ENCODE results near the gene RNPS1. TPM values are rescaled to one million over a fixed set of nuclear protein-coding genes. Genes with fewer than 3 reads are reported as not detected.

Gene RNPS1
- total and polyA plus RNA-seq, 9 of the 15 experiments (the other 6 are each of a cell fraction or from before 2014, with no cell fraction given), result 44.9 to 338 (median 202) TPM

DNA sequence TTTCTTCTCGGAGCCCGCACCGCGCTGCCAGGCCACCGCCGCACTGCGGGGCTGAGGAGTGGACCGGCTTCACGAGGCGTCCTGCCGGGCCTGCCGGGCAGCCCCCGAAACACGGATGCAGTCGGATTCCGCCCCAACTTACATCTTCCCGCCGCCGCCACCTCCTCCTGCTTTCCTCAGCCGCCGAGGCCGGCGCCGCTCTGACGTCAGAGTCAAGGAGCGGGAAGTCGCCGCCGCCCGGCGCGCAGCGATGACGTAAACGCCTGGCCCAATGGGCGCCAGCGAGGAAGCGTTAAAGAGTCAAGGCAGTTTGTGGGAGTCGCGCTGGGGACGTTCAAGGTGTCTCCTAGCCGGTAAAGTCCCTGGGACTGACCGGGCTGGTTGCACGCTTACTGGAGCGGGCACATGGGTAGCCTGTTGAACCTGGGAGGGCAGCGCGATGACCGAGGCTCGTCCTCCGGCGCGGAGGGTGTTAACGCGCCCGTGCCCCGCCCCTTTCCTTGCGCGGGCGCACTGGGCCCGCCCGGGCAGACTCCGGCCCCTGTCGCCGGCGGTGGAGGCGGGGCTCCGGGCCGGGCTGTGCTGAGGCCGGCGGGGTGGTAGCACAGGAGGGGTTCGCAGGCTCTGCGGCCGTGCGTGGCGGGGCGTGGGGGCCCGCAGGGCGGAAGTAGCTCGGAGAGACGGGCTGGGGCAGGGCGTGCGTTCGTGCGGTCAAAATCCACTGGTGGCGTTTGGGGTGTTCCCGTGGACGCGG lies at the start of gene RNPS1 (continued):
- TF ChIP-seq NR1H2 (CRISPR knock-in tag; IDR thresholded peaks at IDR 0.05), result peak; percentile 94; the same call in 1 of the 2 replicates
- TF ChIP-seq ZNF764 (CRISPR knock-in tag; IDR thresholded peaks at IDR 0.05; ENCODE audit: low read depth), result 0 out of 2 replicates have a peak, but pooled peaks have one; percentile 6
- TF ChIP-seq, protein P1, sequence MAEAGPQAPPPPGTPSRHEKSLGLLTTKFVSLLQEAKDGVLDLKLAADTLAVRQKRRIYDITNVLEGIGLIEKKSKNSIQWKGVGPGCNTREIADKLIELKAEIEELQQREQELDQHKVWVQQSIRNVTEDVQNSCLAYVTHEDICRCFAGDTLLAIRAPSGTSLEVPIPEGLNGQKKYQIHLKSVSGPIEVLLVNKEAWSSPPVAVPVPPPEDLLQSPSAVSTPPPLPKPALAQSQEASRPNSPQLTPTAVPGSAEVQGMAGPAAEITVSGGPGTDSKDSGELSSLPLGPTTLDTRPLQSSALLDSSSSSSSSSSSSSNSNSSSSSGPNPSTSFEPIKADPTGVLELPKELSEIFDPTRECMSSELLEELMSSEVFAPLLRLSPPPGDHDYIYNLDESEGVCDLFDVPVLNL (CRISPR knock-in tag; IDR thresholded peaks at IDR 0.05; ENCODE audit: low read depth), result peak; percentile 94
- peak in 1 of 2 experiments; percentile 3; a peak in 1 of 4 replicates for TF ChIP-seq RCOR1 (IDR thresholded peaks at IDR 0.05; ENCODE audit: borderline replicate concordance in 1 of 2, low read depth in 2 of 2, low read length in 2 of 2)
- TF ChIP-seq, protein P2, sequence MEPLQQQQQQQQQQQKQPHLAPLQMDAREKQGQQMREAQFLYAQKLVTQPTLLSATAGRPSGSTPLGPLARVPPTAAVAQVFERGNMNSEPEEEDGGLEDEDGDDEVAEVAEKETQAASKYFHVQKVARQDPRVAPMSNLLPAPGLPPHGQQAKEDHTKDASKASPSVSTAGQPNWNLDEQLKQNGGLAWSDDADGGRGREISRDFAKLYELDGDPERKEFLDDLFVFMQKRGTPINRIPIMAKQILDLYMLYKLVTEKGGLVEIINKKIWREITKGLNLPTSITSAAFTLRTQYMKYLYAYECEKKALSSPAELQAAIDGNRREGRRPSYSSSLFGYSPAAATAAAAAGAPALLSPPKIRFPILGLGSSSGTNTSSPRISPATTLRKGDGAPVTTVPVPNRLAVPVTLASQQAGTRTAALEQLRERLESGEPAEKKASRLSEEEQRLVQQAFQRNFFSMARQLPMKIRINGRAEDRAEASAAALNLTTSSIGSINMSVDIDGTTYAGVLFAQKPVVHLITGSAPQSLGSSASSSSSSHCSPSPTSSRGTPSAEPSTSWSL (CRISPR knock-in tag; IDR thresholded peaks at IDR 0.05; ENCODE audit: borderline replicate concordance), result no peak
- no peak for TF ChIP-seq CREBBP (IDR thresholded peaks at IDR 0.05; ENCODE audit: low read depth, low read length)
- no peak for TF ChIP-seq ETS2 (tag; IDR thresholded peaks at IDR 0.05; ENCODE audit: borderline replicate concordance, poor library complexity, severe bottlenecking)
- no peak for TF ChIP-seq MTA2 (IDR thresholded peaks at IDR 0.05; ENCODE audit: low read depth)
- TF ChIP-seq COPS2 (conservative IDR thresholded peaks at IDR 0.05), result no peak
- TF ChIP-seq OTX1 (CRISPR knock-in tag; IDR thresholded peaks at IDR 0.05), result 0 out of 2 replicates have a peak, but pooled peaks have one; percentile 66
- peak; percentile 64 for TF ChIP-seq ZNF263 (CRISPR knock-in tag; IDR thresholded peaks at IDR 0.05; ENCODE audit: borderline replicate concordance)
- TF ChIP-seq, protein P3, sequence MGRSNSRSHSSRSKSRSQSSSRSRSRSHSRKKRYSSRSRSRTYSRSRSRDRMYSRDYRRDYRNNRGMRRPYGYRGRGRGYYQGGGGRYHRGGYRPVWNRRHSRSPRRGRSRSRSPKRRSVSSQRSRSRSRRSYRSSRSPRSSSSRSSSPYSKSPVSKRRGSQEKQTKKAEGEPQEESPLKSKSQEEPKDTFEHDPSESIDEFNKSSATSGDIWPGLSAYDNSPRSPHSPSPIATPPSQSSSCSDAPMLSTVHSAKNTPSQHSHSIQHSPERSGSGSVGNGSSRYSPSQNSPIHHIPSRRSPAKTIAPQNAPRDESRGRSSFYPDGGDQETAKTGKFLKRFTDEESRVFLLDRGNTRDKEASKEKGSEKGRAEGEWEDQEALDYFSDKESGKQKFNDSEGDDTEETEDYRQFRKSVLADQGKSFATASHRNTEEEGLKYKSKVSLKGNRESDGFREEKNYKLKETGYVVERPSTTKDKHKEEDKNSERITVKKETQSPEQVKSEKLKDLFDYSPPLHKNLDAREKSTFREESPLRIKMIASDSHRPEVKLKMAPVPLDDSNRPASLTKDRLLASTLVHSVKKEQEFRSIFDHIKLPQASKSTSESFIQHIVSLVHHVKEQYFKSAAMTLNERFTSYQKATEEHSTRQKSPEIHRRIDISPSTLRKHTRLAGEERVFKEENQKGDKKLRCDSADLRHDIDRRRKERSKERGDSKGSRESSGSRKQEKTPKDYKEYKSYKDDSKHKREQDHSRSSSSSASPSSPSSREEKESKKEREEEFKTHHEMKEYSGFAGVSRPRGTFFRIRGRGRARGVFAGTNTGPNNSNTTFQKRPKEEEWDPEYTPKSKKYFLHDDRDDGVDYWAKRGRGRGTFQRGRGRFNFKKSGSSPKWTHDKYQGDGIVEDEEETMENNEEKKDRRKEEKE (IDR thresholded peaks at IDR 0.05; ENCODE audit: borderline replicate concordance in 1 of 2, control insufficient read depth in 1 of 2, low read depth in 2 of 2, low read length in 1 of 2), result no peak
- peak in 1 of 2 experiments; percentile 67; a peak in 3 of 4 replicates for TF ChIP-seq FOXK2 (conservative IDR thresholded peaks at IDR 0.05 in 1 of 2, IDR thresholded peaks at IDR 0.05 in 1 of 2; ENCODE audit: low read depth in 2 of 2)
- TF ChIP-seq ZNF79 (CRISPR knock-in tag; IDR thresholded peaks at IDR 0.05; ENCODE audit: low read depth), result no peak
- TF ChIP-seq NCOA6 (IDR thresholded peaks at IDR 0.05), result no peak
- TF ChIP-seq, protein P4, sequence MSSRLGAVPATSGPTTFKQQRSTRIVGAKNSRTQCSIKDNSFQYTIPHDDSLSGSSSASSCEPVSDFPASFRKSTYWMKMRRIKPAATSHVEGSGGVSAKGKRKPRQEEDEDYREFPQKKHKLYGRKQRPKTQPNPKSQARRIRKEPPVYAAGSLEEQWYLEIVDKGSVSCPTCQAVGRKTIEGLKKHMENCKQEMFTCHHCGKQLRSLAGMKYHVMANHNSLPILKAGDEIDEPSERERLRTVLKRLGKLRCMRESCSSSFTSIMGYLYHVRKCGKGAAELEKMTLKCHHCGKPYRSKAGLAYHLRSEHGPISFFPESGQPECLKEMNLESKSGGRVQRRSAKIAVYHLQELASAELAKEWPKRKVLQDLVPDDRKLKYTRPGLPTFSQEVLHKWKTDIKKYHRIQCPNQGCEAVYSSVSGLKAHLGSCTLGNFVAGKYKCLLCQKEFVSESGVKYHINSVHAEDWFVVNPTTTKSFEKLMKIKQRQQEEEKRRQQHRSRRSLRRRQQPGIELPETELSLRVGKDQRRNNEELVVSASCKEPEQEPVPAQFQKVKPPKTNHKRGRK (tag; IDR thresholded peaks at IDR 0.05), result no peak
- no peak for TF ChIP-seq PTBP1 (IDR thresholded peaks at IDR 0.05; ENCODE audit: low read depth, low read length)
- peak; percentile 78; the same call in 1 of the 2 replicates for TF ChIP-seq LCOR (CRISPR knock-in tag; IDR thresholded peaks at IDR 0.05)
- TF ChIP-seq GTF2E2 (tag; IDR thresholded peaks at IDR 0.05), result peak; percentile 88; the same call in 1 of the 2 replicates
- TF ChIP-seq ZNF324 (CRISPR knock-in tag; IDR thresholded peaks at IDR 0.05), result no peak

Data from K562 (cell line).